ENCODE results near the gene CHSY1. TPM values are rescaled to one million over a fixed set of nuclear protein-coding genes. Genes with fewer than 3 reads are reported as not detected.
"Not testable (repeated sequence)": the region's sequence is repeated elsewhere in the genome, so short reads cannot be mapped to it uniquely, and the experiment has no call there.

CHSY1 gene
- total and polyA plus RNA-seq, 2 experiments from 2014 or later: 5.2 to 31.3 TPM

- no peaks in the 10 kb centered on the region for H3K9me3 ChIP-seq (ENCODE audit: low read depth)
- H2AFZ ChIP-seq: peak within 1 kb of the TSS; percentile 85
- 1% methylated on average over 81 to 82 of the region's 87 CpGs for WGBS, 2 experiments (ENCODE audit: low coverage in 1 of 2, low lambda C conversion rate in 2 of 2, missing lambda C conversion rate in 2 of 2)
- peaks cover 45% of the 10 kb centered on the region for H3K79me2 ChIP-seq (ENCODE audit: insufficient read depth)
- peaks cover 5% of the 10 kb centered on the region; the same call in 1 of the 2 replicates for H4K20me1 ChIP-seq (ENCODE audit: insufficient read depth)
- H3K4me2 ChIP-seq (ENCODE audit: unreplicated experiment): peak within 1 kb of the TSS; percentile 82
- H3K27me3 ChIP-seq (replicated peaks; ENCODE audit: insufficient read depth): no peaks in the 10 kb centered on the region
- in situ Hi-C loops (cut with MboI): loop anchor here (5.0 kb wide), 1 partner anchor 347 kb away; no protein-coding TSS in a partner anchor
- H3K4me3 ChIP-seq: peak within 1 kb of the TSS; percentile 92
- H3F3A ChIP-seq (ENCODE audit: insufficient read depth): peaks cover 31% of the 10 kb centered on the region
- H3K9me2 ChIP-seq (ENCODE audit: insufficient read depth): no peaks in the 10 kb centered on the region
- peaks cover 31% of the 10 kb centered on the region for H3K4me1 ChIP-seq (ENCODE audit: insufficient read depth)
- H3K36me3 ChIP-seq (ENCODE audit: low read depth): peaks cover 11% of the 10 kb centered on the region
- TF ChIP-seq EZH2phosphoT487 (IDR thresholded peaks at IDR 0.05; ENCODE audit: insufficient read depth, low read depth) (no peak), EZH2 (IDR thresholded peaks at IDR 0.05; ENCODE audit: insufficient read depth, poor library complexity, severe bottlenecking) (no peak)
- H3K9ac ChIP-seq: peak within 1 kb of the TSS; percentile 88
- DNase-seq: peak; percentile 99
- peak within 1 kb of the TSS; percentile 85 for H3K27ac ChIP-seq
Observed at GRCh38 chr15:101294731-101295606, 43.1 kb upstream of the CHSY1 start, which contains the start of gene SNRPA1. SNRPA1 (minus strand) TSS chr15:101295248; CDS start chr15:101295178, 70 bp downstream.

- no peak for DNase-seq
- Histone ChIP-seq H3K27ac (peak overlapping the region; percentile 85), H3K27me3 (replicated peaks; ENCODE audit: insufficient read depth) (no peaks in the 10 kb centered on the region), H3K4me1 (ENCODE audit: insufficient read depth) (peaks cover 31% of the 10 kb centered on the region), H3F3A (ENCODE audit: insufficient read depth) (peaks cover 31% of the 10 kb centered on the region), H3K9me2 (ENCODE audit: insufficient read depth) (no peaks in the 10 kb centered on the region), H3K36me3 (ENCODE audit: low read depth) (peaks cover 20% of the 10 kb centered on the region), H3K9ac (peak overlapping the region; percentile 88), H3K79me2 (ENCODE audit: insufficient read depth) (peaks cover 64% of the 10 kb centered on the region), H2AFZ (no peak overlapping the region), H3K4me2 (ENCODE audit: unreplicated experiment) (peak overlapping the region; percentile 82), H4K20me1 (ENCODE audit: insufficient read depth) (peaks cover 10% of the 10 kb centered on the region; the same call in 1 of the 2 replicates), H3K9me3 (ENCODE audit: low read depth) (no peaks in the 10 kb centered on the region), H3K4me3 (peak overlapping the region; percentile 92)
- WGBS, 2 experiments (ENCODE audit: low coverage in 1 of 2, low lambda C conversion rate in 2 of 2, missing lambda C conversion rate in 2 of 2): 78 to 79% methylated on average over 10 of the region's 10 CpGs
- in situ Hi-C loops (cut with MboI): no loop called here
- TF ChIP-seq EZH2 (IDR thresholded peaks at IDR 0.05; ENCODE audit: insufficient read depth, poor library complexity, severe bottlenecking) (no peak), EZH2phosphoT487 (IDR thresholded peaks at IDR 0.05; ENCODE audit: insufficient read depth, low read depth) (no peak)
Observed at GRCh38 chr15:101293122-101293521, 41.3 kb upstream of the CHSY1 start.

GRCh38 chr15:101288905-101289513 lies 37.2 kb upstream of the CHSY1 start:
- Histone ChIP-seq H3K9me3 (ENCODE audit: low read depth) (no peaks in the 10 kb centered on the region), H3K27ac (no peak overlapping the region), H2AFZ (no peak overlapping the region), H3K4me1 (ENCODE audit: insufficient read depth) (peaks cover 14% of the 10 kb centered on the region; the same call in 1 of the 2 replicates), H3K9me2 (ENCODE audit: insufficient read depth) (no peaks in the 10 kb centered on the region), H3K4me3 (no peak overlapping the region), H3F3A (ENCODE audit: insufficient read depth) (peaks cover 16% of the 10 kb centered on the region), H3K9ac (no peak overlapping the region), H3K27me3 (replicated peaks; ENCODE audit: insufficient read depth) (no peaks in the 10 kb centered on the region), H3K79me2 (ENCODE audit: insufficient read depth) (peaks cover 89% of the 10 kb centered on the region), H3K4me2 (ENCODE audit: unreplicated experiment) (no peak overlapping the region), H3K36me3 (ENCODE audit: low read depth) (peaks cover 51% of the 10 kb centered on the region), H4K20me1 (ENCODE audit: insufficient read depth) (peaks cover 10% of the 10 kb centered on the region; the same call in 1 of the 2 replicates)
- TF ChIP-seq EZH2 (IDR thresholded peaks at IDR 0.05; ENCODE audit: insufficient read depth, poor library complexity, severe bottlenecking) (no peak), EZH2phosphoT487 (IDR thresholded peaks at IDR 0.05; ENCODE audit: insufficient read depth, low read depth) (no peak)
- in situ Hi-C loops (cut with MboI): no loop called here
- DNase-seq: peak; percentile 80
- WGBS, 2 experiments (ENCODE audit: low coverage in 1 of 2, low lambda C conversion rate in 2 of 2, missing lambda C conversion rate in 2 of 2): 71 to 77% methylated on average over 8 of the region's 8 CpGs

- H3K36me3 ChIP-seq (ENCODE audit: low read depth): peaks cover 59% of the 10 kb centered on the region
- DNase-seq; in situ Hi-C loops (cut with MboI): not testable (repeated sequence)
Observed at GRCh38 chr15:101287342-101287741, 35.5 kb upstream of the CHSY1 start.

More at GRCh38 chr15:101287342-101287741, 35.5 kb upstream of the CHSY1 start:
- not testable (repeated sequence) for H3K4me2 ChIP-seq (ENCODE audit: unreplicated experiment); H3K9ac ChIP-seq; H3K9me2 ChIP-seq (ENCODE audit: insufficient read depth); H2AFZ ChIP-seq; H3K27ac ChIP-seq; H4K20me1 ChIP-seq (ENCODE audit: insufficient read depth); H3K4me3 ChIP-seq; H3K4me1 ChIP-seq (ENCODE audit: insufficient read depth); H3K9me3 ChIP-seq (ENCODE audit: low read depth); H3K27me3 ChIP-seq (replicated peaks; ENCODE audit: insufficient read depth)
- Histone ChIP-seq H3F3A (ENCODE audit: insufficient read depth) (0 out of 2 replicates have a peak, but pooled peaks cover 10% of the 10 kb centered on the region), H3K79me2 (ENCODE audit: insufficient read depth) (peaks cover 73% of the 10 kb centered on the region)
- WGBS, 2 experiments (ENCODE audit: low coverage in 1 of 2, low lambda C conversion rate in 2 of 2, missing lambda C conversion rate in 2 of 2): 98 to 99% methylated on average over 6 of the region's 6 CpGs

Measured in GM23248 (cell line).